ENCODE measurements around the gene COL11A2. TPM values are rescaled to one million over a fixed set of nuclear protein-coding genes. Genes with fewer than 3 reads are reported as not detected.
A peak's percentile ranks its signal among the peaks of the same experiment; 100 is the strongest.

Gene COL11A2
- total RNA-seq, 4 donors from 2014 or later = under 0.01 to 2.6 (median 1.0) TPM

DNA sequence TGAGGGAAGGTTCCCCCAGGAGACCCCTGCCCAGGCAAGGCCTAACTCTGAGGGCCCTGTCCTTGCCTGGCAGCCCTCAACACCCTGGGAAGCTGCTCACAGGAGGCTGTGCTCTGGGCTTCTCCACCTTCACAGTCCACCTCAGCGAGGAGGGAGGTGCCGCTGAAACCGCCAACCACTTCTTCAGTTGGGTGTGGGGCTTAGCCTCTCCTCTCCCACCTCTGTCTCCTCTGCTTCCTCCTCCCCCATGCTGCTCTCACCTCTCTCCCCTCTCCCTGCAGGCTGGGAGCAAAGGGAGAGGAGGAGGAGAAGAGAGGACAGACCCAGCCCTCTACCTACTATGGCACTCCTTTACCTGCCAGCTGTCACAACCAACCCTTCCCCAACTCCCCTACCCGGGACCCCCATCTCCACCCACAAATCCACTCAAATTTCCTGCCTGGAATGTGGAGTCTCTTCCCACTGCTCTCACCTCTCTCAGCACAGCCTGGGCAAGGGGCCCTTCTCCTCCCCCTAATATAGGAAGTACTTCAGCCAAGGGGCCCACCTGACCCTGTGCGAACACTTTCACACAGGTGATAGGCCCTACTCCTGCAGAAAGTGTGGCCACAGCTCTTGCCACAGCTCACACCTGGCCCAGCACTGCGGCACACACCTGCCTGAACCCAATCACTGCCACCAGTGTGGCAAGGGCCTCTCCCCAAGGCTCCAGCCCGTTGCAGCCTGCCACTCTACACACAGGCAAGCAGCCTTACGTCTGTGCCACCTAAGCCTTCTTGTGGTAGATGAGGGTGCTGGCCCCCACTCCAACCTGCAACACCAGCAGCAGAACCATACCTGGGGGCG lies 23.2 kb upstream of the COL11A2 start:
- no peak overlapping the region for H3K4me3 ChIP-seq
- H3K4me1 ChIP-seq = no peaks in the 10 kb centered on the region
- no peaks in the 10 kb centered on the region for H3K36me3 ChIP-seq
- no peak for TF ChIP-seq POLR2A (IDR thresholded peaks at IDR 0.05)
- TF ChIP-seq CTCF (IDR thresholded peaks at IDR 0.05) = no peak
- H3K9me3 ChIP-seq = no peaks in the 10 kb centered on the region
- no peak for DNase-seq
- H3K27ac ChIP-seq = no peak overlapping the region
- H3K27me3 ChIP-seq = no peaks in the 10 kb centered on the region
- intact Hi-C loops (cut with DNase I; ENCODE audit: low total_unique reads) = no loop called here

- no peak for TF ChIP-seq CTCF (IDR thresholded peaks at IDR 0.05)
- TF ChIP-seq POLR2A (IDR thresholded peaks at IDR 0.05) = no peak
- Histone ChIP-seq H3K9me3 (no peaks in the 10 kb centered on the region), H3K27ac (peak overlapping the region; percentile 31 to 42), H3K4me1 (no peaks in the 10 kb centered on the region), H3K36me3 (no peaks in the 10 kb centered on the region), H3K27me3 (no peaks in the 10 kb centered on the region), H3K4me3 (peak overlapping the region in 1 of 2 donors; percentile 41)
- intact Hi-C loops (cut with DNase I; ENCODE audit: low total_unique reads) = no loop called here
- DNase-seq = no peak
Measured at GRCh38 chr6:33213989-33214335, 21.7 kb upstream of the COL11A2 start.

DNA sequence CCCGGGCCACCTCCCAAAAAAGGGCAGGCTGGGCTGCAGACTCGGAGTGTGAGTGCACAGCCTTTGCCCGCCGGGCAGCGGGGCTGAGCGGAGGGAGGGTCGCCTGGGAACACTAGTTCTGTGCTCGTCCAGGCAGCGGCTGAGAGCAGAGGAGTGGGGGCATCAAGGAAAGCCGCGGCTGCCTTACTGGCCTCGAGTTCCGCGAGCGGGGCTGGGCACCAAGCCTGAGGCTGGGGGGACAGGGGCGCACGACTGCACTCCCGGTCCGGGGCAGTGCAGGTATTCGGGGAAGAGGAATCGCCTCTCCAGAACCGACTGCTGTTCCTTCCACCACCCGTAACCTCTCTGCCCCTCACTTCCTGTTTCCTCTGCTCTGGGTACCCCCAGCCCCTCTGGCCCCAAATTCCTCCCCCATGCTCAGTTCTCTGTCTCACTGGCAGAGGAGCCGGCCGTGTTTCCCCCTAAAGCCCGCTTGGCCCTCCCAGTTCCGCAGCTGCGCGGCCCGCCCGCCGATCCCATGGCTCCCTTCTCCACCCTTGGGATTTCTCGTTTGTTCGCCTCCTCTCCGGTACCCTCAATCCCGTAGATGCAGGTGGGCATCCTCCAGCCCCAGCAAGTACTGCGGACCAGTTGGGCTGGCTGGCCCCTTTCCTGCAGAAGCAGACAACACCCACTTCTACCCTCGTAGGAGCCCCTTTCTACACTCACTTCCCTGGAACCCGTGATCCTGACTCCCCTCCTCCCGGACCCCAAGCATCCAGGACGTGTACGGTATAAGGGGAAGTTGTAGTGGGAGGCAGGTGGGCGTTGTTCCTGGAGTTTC lies 21.1 kb upstream of the COL11A2 start:
- Histone ChIP-seq H3K4me3 (peak overlapping the region; percentile 37 to 41), H3K36me3 (no peaks in the 10 kb centered on the region), H3K27ac (peak overlapping the region; percentile 31 to 42), H3K9me3 (no peaks in the 10 kb centered on the region), H3K4me1 (no peaks in the 10 kb centered on the region), H3K27me3 (no peaks in the 10 kb centered on the region)
- no peak for TF ChIP-seq CTCF (IDR thresholded peaks at IDR 0.05)
- no peak for TF ChIP-seq POLR2A (IDR thresholded peaks at IDR 0.05)
- intact Hi-C loops (cut with DNase I; ENCODE audit: low total_unique reads) = no loop called here
- peak in 1 of 2 donors; percentile 23 for DNase-seq

- peak overlapping the region; percentile 31 to 42 for H3K27ac ChIP-seq
Measured at GRCh38 chr6:33212857-33213165, 20.5 kb upstream of the COL11A2 start.

More at GRCh38 chr6:33212857-33213165, 20.5 kb upstream of the COL11A2 start:
- intact Hi-C loops (cut with DNase I; ENCODE audit: low total_unique reads) = no loop called here
- Histone ChIP-seq H3K9me3 (no peaks in the 10 kb centered on the region), H3K4me1 (no peaks in the 10 kb centered on the region), H3K27me3 (no peaks in the 10 kb centered on the region), H3K4me3 (peak overlapping the region; percentile 37 to 41), H3K36me3 (no peaks in the 10 kb centered on the region)
- no peak for DNase-seq
- TF ChIP-seq CTCF (IDR thresholded peaks at IDR 0.05) (no peak), POLR2A (IDR thresholded peaks at IDR 0.05) (no peak)
